NCI-H748 (cell line): ENCODE results near the gene RIPK3.
A peak's percentile ranks its signal among the peaks of the same experiment; 100 is the strongest.

Experiments
- DNase-seq: peaks from one replicate; lab custom pipeline; 2025; ENCODE audit not compliant: unreplicated experiment; lab: John Stamatoyannopoulos, UW

Gene RIPK3

GRCh38 chr14:24307575-24308341 lies 32.0 kb downstream of the RIPK3 start, which contains the start of gene CIDEB:
TSS of gene CIDEB (minus strand) at chr14:24307977. CDS start at chr14:24307858, 119 bp downstream.
- DNase-seq: peak; percentile 49

- no peak for DNase-seq
Measured at GRCh38 chr14:24307156-24307574, 32.6 kb downstream of the RIPK3 start.

GRCh38 chr14:24304019-24304387 lies 35.8 kb downstream of the RIPK3 start:
- DNase-seq: no peak

GRCh38 chr14:24300326-24300980 lies 39.3 kb downstream of the RIPK3 start:
- no peak for DNase-seq

GRCh38 chr14:24299255-24300191 lies 40.3 kb downstream of the RIPK3 start, which contains the start of the genes DHRS1 and NOP9:
TSS of gene DHRS1 (minus strand) at chr14:24299780. CDS start at chr14:24299106, 674 bp downstream.
TSS of gene NOP9 (plus strand) at chr14:24299850. CDS start at chr14:24299955, 105 bp downstream.
- peak; percentile 87 for DNase-seq

GRCh38 chr14:24298892-24299254 lies 40.9 kb downstream of the RIPK3 start:
- DNase-seq: peak; percentile 25

GRCh38 chr14:24297190-24297964 lies 42.4 kb downstream of the RIPK3 start:
- DNase-seq: no peak

GRCh38 chr14:24296341-24297157 lies 43.2 kb downstream of the RIPK3 start:
- peak; percentile 45 for DNase-seq

- DNase-seq: no peak
Measured at GRCh38 chr14:24293525-24293924, 46.3 kb downstream of the RIPK3 start.

- DNase-seq: no peak
Measured at GRCh38 chr14:24292118-24292807, 47.5 kb downstream of the RIPK3 start.

GRCh38 chr14:24291446-24292117 lies 48.2 kb downstream of the RIPK3 start:
- DNase-seq: no peak

GRCh38 chr14:24290746-24291145 lies 49.0 kb downstream of the RIPK3 start:
- DNase-seq: no peak

- no peak for DNase-seq
Measured at GRCh38 chr14:24289649-24290280, 50.0 kb downstream of the RIPK3 start.

- no peak for DNase-seq
Measured at GRCh38 chr14:24286996-24287395, 52.8 kb downstream of the RIPK3 start.
